Activated naive CD4-positive, alpha-beta T cell treated with anti-CD3 and anti-CD28 coated beads, Interleukin-2, amount 50 U/mL, for 72 hours (primary cell): ENCODE measurements around the gene BAHCC1. TPM values are rescaled to one million over a fixed set of nuclear protein-coding genes. Genes with fewer than 3 reads are reported as not detected.

ENCODE experiments used
- ATAC-seq, 2 donors: fragments of 150-1000 bp; cut with Tn5 transposase; 2 replicates each; pipeline ENCODE4 v1.10.0; 2021; ENCODE audit warnings: mild to moderate bottlenecking in 2 of 2, moderate library complexity in 2 of 2
- DNase-seq, 2 donors: peaks; one replicate each; pipeline ENCODE4 v3.0.0; 2021 to 2022; ENCODE audit warnings: low spot score in 2 of 2
- H3K27ac Mint-ChIP-seq, 2 donors: one replicate each; pipeline ENCODE4 v1.8.0; 2022; ENCODE audit warnings: mild to moderate bottlenecking in 2 of 2, mixed read lengths in 2 of 2
- H3K36me3 Mint-ChIP-seq, 2 donors: one replicate each; pipeline ENCODE4 v1.8.0; 2022; ENCODE audit warnings: mixed read lengths in 2 of 2
- H3K9me3 Mint-ChIP-seq, 2 donors: one replicate each; pipeline ENCODE4 v1.8.0; 2022; ENCODE audit warnings: mixed read lengths in 2 of 2
- total RNA-seq, 2 donors: library from RNA; stranded (reverse); gene quantifications; one replicate each; pipeline ENCODE4 v1.2.3, GENCODE V29; 2022

BAHCC1 gene
- total RNA-seq, 2 donors from 2014 or later = 0.16 TPM; not detected in 1

- no peak overlapping the region for H3K27ac Mint-ChIP-seq
- no peaks in the 10 kb centered on the region for H3K9me3 Mint-ChIP-seq
- ATAC-seq (no peak), DNase-seq (no peak)
- H3K36me3 Mint-ChIP-seq = no peaks in the 10 kb centered on the region
Measured at GRCh38 chr17:81489998-81490992, 95.0 kb downstream of the BAHCC1 start.

DNA sequence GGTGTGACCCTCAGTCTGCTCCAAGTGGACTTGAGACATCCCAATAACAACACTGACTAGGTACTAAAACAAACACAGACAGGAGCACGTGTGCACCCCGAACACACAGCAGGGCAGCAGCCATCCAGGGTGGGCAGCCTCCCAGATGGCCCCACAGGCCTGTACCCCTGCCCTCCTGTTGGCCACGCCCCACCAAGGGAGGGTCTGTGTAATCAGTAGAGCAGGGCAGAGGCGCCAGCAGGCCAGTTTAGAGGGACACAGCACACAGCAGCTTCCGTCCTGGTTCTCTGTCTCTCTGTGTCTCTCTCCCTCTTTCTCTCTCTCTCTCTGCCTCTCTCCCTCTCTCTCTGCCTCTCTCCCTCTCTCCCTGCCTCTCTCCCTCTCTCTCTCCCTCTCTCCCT lies 95.9 kb downstream of the BAHCC1 start:
- DNase-seq (no peak), ATAC-seq (no peak)
- Mint-ChIP-seq H3K36me3 (no peaks in the 10 kb centered on the region), H3K27ac (no peak overlapping the region), H3K9me3 (no peaks in the 10 kb centered on the region)

- Mint-ChIP-seq H3K27ac (no peak overlapping the region), H3K9me3 (no peaks in the 10 kb centered on the region), H3K36me3 (no peaks in the 10 kb centered on the region)
- DNase-seq (no peak), ATAC-seq (no peak)
Measured at GRCh38 chr17:81491761-81492160, 96.5 kb downstream of the BAHCC1 start.

- ATAC-seq = no peak
- Mint-ChIP-seq H3K27ac (no peak overlapping the region), H3K9me3 (no peaks in the 10 kb centered on the region), H3K36me3 (no peaks in the 10 kb centered on the region)
- DNase-seq = no peak
Measured at GRCh38 chr17:81492202-81492601, 96.9 kb downstream of the BAHCC1 start.

DNA sequence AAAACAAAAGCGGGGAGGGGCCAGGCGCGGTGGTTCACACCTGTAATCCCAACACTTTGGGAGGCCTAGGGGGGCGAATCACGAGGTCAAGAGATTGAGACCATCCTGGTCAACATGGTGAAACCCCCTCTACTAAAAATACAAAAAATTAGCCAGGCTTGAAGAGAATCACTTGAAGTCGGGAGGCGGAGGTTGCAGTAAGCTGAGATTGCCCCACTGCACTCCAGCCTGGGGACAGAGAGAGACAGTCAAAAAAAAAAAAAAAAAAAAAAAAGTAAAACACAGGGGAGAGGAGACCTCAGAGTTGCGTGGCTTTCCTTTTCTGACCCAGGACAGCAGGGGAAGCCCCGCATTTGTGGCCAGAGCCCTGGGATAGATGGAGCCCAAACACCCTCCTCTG lies 97.4 kb downstream of the BAHCC1 start:
- no peaks in the 10 kb centered on the region for H3K9me3 Mint-ChIP-seq
- ATAC-seq = no peak
- H3K27ac Mint-ChIP-seq = no peak overlapping the region
- H3K36me3 Mint-ChIP-seq = no peaks in the 10 kb centered on the region
- no peak for DNase-seq

DNA sequence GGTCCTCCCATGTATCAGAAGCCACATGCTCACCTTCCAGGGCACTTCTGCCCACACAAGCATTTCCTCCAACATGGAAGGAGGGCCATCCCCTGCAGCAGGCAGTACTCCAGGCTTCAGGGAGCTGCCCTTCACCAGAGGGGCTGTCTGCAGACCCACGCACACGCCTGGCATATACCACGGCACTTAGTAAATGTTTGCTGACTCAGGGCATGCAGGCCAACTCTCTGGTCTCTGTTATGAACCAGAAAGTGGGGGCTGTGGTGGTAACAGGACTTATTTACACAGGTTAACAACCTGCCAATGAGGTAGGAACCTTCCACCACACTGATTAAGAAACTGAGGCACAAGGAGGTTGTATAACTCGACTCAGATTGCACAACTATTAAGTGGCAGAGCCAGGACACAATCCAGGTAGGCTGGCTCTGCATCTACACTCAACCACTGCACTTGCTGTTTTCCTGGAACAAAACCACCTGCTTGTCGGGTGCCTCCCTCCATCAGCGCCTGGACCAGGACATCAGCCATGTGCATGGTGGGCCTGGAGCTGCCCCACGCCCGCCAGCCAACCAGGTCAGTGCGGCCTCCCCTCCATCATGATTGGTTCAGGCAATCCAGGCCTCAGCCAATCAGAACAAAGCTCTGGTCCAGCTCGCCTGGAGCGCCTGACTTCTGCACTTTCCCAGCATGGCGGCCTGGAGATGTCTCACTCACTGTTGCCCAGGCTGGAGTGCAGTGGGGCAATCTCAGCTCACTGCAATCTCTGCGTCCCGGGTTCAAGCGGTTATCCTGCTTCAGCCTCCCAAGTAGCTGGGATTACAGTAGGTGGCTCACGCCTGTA lies 98.2 kb downstream of the BAHCC1 start:
- H3K27ac Mint-ChIP-seq = no peak overlapping the region
- no peak for ATAC-seq

GRCh38 chr17:81494626-81495377 lies 99.5 kb downstream of the BAHCC1 start:
- Mint-ChIP-seq H3K36me3 (no peaks in the 10 kb centered on the region), H3K27ac (no peak overlapping the region), H3K9me3 (no peaks in the 10 kb centered on the region)
- DNase-seq (no peak), ATAC-seq (peak; percentile 40 to 51)

More for the DNA sequence above, 98.2 kb downstream of the BAHCC1 start:
- DNase-seq = no peak
- H3K36me3 Mint-ChIP-seq = no peaks in the 10 kb centered on the region
- H3K9me3 Mint-ChIP-seq = no peaks in the 10 kb centered on the region

DNA sequence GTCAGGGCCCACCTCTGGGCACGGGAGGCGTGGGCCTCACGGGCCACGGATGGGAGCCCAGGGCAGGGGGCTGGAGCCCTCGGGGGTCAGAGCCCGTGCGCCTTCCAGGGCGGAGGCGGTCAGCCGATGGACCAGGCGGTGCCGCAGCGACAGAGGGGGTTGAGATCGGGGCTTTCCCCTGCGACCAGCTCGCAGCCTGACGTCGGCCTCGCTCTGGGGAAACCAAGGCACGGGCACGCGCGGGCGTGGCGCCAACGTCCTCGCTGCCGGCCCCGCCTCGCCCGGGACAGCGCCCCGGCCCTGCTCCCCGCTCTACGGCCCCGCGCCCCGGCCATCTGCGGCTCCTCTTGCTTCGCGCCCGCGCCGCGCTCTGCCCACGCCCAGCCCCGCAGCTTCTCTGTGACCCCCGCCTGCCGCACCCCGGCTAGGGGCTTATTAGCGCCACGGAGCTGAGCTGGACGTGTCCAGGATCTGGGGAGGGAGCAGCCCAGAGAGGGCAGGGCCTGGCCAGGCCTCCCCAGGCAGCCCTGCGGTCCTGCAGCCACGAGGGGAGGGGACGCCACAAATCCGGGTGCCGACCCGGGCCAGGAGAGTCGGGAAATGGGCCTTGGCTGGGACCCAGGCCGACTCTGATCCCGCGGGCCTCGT lies 103.8 kb downstream of the BAHCC1 start:
- Mint-ChIP-seq H3K9me3 (no peaks in the 10 kb centered on the region), H3K27ac (no peak overlapping the region), H3K36me3 (no peaks in the 10 kb centered on the region)
- DNase-seq (no peak), ATAC-seq (peak in 1 of 2 donors; percentile 13)

- Mint-ChIP-seq H3K27ac (no peak overlapping the region), H3K9me3 (no peaks in the 10 kb centered on the region), H3K36me3 (no peaks in the 10 kb centered on the region)
- ATAC-seq = no peak
- DNase-seq = peak in 1 of 2 donors; percentile 51
Measured at GRCh38 chr17:81499601-81499970, 104.3 kb downstream of the BAHCC1 start.

DNA sequence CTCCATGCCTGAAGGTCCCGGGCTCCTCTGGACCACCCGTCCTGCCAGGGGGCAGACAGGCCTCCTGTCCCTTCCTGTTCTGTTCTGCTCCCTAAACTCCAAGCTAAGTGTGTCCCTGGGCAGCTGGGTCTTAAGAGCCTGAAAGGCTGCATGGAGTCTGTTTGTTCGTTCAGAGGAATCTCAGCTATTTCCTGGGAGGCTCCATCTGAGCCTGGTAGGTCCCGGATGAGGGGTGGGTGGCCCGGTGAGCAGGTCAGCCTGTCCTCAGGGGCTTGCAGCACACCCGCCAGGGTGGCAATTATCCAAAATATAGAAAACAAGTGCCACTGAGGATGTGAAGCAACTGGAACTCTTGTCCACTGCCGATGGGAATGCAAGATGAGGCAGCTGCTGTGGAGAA lies 104.8 kb downstream of the BAHCC1 start:
- H3K27ac Mint-ChIP-seq = no peak overlapping the region
- H3K9me3 Mint-ChIP-seq = no peaks in the 10 kb centered on the region
- no peaks in the 10 kb centered on the region for H3K36me3 Mint-ChIP-seq
- DNase-seq (no peak), ATAC-seq (no peak)

- Mint-ChIP-seq H3K27ac (no peak overlapping the region), H3K36me3 (no peaks in the 10 kb centered on the region), H3K9me3 (no peaks in the 10 kb centered on the region)
- DNase-seq = no peak
- ATAC-seq = peak in 1 of 2 donors; percentile 24
Measured at GRCh38 chr17:81502471-81503017, 107.3 kb downstream of the BAHCC1 start.

GRCh38 chr17:81503619-81504018 lies 108.4 kb downstream of the BAHCC1 start:
- Mint-ChIP-seq H3K36me3 (peaks cover 0 to 1% of the 10 kb centered on the region in 2 donors), H3K27ac (no peak overlapping the region), H3K9me3 (no peaks in the 10 kb centered on the region)
- no peak for DNase-seq
- no peak for ATAC-seq

- peak overlapping the region; percentile 87 to 98 for H3K27ac Mint-ChIP-seq
- H3K9me3 Mint-ChIP-seq = peaks cover 0 to 3% of the 10 kb centered on the region in 2 donors
- peaks cover 38 to 39% of the 10 kb centered on the region in 2 donors for H3K36me3 Mint-ChIP-seq
- no peak for ATAC-seq
- DNase-seq = no peak
Measured at GRCh38 chr17:81508639-81509206, 113.5 kb downstream of the BAHCC1 start.

- ATAC-seq (no peak), DNase-seq (no peak)
- H3K36me3 Mint-ChIP-seq = peaks cover 38 to 41% of the 10 kb centered on the region in 2 donors
Measured at GRCh38 chr17:81509207-81509971, 114.1 kb downstream of the BAHCC1 start.

More at GRCh38 chr17:81509207-81509971, 114.1 kb downstream of the BAHCC1 start:
- Mint-ChIP-seq H3K27ac (peak overlapping the region; percentile 87 to 98), H3K9me3 (peaks cover 0 to 3% of the 10 kb centered on the region in 2 donors)
